NCI-H82 treated with DMSO at 0.1 percent for 48 hours (cell line): ENCODE data around the gene REX1BD.
"Not testable (repeated sequence)": the region's sequence is repeated elsewhere in the genome, so short reads cannot be mapped to it uniquely, and the experiment has no call there.

Source experiments
- DNase-seq: peaks from one replicate; lab custom pipeline; 2025; ENCODE audit not compliant: unreplicated experiment; lab: John Stamatoyannopoulos, UW

Gene REX1BD

GRCh38 chr19:18576383-18576782 is 12.2 kb upstream of the REX1BD start:
- no peak for DNase-seq

DNA sequence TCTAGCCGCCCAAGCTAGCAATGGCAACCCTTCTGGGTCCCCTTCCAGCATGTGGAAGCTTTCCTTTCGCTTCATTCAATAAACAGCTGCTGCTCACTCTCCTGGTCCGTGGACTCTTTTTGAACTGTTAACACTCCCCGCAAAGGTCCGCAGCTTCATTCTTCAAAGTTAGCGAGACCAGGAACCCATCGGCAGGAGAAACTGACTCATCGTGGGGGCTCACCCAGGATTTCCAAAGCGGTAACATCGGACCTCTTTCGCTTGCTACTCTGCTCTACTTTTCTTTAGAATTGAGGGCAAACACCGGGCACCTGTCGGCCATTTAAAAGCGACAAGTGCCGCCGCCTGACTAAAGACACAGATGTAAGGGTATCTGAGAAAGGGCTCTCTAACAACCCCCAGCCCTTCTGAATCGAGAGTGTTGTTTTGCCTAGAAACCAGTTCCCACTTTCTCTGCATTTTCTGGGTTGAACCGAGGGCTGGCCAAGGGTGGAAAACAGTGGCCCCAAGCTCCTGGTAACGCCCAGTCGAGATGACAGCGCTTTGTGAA is 11.2 kb upstream of the REX1BD start:
- no peak for DNase-seq

DNA sequence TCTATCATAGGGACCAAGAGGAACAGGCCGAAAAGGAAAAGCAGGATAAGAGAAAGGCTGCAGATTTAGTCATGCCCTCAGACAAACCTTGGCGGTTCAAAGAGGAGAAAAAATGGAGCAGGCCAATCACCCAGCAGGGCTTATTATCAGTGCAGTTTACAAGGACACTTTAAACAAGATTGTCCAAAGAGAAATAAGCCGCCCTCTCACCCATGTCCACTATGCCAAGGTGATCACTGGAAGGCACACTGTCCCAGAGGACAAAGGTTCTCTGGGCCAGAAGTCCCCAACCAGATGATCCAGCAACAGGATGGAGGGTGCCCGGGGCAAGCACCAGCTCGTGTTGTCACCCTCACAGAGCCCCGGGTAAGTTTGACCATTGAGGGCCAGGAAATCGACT is 8.3 kb upstream of the REX1BD start:
- no peak for DNase-seq

DNA sequence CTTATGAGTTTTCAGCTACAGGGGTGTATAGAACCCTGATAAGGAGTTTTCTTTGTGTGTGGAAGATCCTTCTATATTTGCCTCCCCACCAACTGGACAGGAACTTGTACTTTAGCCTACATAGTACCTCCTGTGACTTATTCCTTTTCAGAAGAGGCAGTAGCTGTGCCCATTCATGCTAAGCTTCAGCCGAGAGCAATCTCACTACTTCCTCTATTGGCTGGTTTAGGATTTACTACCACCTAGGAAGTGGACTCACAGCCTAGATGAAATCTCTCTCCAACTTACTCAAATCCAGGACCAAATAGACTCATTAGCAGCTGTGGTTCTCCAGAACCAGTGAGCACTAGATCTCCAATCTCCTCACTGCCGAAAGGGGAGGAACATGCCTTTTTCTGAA is 2.3 kb upstream of the REX1BD start:
- no peak for DNase-seq

GRCh38 chr19:18587561-18587960 is 1.0 kb upstream of the REX1BD start:
- no peak for DNase-seq

- DNase-seq = no peak
These were observed 512 bp upstream of the REX1BD start for GRCh38 chr19:18587962-18588610.

GRCh38 chr19:18589380-18590272 is 1.0 kb downstream of the REX1BD start:
- peak; percentile 95 for DNase-seq

GRCh38 chr19:18590273-18591272 is 2.0 kb downstream of the REX1BD start:
- peak; percentile 97 for DNase-seq

DNA sequence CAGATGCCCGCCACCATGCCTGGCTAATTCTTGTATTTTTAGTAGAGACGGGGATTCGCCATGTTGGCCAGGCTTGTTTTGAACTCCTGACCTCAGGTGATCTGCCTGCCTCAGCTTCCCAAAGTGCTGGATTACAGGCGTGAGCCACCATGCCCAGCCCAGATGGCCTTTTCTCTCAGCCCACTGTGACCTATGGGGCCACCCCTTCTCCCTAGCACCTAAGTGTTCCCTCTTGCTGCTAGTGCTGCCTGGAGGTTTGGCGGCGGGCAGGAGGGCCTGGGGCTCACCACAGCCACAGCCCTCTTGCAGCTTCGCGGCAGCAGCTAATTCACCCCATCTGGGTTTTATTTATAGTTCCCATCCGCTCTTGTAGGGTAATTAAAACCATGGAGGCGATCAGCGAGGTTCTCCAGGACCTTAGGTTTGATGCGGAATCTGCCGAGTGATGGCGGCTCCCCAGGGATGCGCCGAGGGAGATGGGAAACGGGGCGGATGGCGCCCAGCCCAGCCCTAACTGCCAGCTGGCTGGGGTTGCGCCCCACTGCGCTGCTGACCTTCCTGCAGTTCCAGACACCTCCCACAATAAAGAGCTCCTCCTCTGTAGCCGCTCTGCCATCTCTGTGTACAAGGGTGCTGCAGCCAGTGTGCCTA is 3.3 kb downstream of the REX1BD start:
- no peak for DNase-seq

DNA sequence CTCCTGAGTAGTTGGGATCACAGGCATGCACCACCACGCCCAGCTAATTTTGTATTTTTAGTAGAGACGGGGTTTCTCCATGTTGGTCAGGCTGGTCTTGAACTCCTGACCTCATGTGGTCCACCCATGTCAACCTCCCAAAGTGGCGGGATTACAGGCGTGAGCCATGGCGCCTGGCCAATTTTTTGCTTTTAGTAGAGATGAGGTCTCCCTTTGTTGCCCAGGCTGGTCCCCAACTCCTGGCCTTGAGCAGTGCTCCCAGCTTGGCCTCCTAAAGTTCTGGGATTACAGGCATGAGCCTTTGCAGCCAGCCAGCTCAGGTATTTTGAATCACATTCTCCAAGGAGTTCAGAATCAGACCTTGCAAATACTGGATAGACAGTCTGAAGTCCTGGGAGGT is 4.1 kb downstream of the REX1BD start:
- not testable (repeated sequence) for DNase-seq

- DNase-seq = no peak
These were observed 4.9 kb downstream of the REX1BD start for GRCh38 chr19:18593367-18594095.

GRCh38 chr19:18594096-18594823 is 5.7 kb downstream of the REX1BD start:
- peak; percentile 56 for DNase-seq

DNA sequence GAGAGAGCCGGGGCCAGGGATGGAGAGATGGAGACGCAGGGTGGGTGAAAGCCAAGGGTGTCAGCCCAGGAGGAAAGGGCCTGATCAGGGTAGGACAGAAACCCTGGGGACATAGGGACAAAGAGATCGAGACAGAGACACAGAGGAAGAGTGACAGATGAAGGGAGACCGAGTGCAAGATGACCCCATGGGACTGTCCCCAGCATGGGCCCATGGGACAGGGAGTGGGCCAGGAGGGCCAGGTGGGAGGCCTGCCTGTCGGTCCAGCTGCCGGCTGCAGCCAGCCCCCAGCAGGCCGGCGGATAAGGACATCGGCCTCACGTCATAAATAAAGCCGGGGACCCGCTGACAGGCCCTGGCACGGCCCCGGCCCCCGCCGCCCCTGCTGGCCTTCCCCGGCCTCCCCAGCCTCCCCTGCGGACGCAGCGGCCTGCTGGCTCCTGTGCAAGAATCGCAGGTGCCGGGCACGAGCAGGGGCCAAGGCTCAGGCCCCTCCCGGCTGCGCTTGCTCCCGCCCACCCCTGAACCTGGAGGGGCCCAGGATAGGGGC is 6.3 kb downstream of the REX1BD start:
- DNase-seq = peak; percentile 56

DNA sequence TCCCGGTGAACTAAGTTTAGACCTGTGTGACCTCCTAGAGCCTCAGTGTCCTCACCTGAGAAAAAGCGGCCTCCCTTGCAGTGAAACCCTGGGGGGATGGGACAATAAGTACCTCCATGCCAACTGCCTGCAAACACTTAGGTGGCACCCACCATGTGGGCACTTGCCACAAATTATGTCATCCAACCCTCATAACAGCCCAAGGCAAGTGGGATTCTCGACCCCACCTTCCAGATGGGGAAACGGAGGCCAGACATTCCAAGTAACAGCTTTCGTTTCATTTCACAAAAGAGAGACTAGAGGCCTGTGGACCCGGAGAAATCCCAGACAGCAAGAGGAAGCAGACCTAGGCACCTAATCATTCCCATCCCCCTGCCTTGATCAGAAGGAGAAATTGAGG is 6.9 kb downstream of the REX1BD start:
- DNase-seq = no peak

DNA sequence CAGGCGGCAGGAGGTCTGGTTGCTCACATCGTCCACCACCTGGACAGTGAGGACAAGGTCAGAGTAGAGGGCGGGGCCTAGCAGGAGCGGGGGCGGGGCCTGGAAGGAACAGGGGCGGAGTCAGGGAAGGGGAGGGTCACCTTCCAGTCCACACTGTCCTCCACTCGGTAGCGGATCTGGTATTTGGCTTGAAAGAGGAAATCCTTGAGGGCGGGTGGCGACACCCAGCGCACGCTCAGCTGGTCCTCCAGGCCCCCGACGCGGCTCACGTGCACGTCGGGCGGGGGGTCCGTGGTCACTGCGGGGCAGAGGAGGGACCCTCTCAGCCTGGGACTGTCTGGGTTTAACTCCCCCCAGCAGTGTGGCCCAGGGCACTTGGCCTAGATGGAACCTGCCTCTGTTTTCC is 8.2 kb downstream of the REX1BD start:
- DNase-seq = peak; percentile 84

GRCh38 chr19:18597809-18598660 is 9.4 kb downstream of the REX1BD start:
- peak; percentile 67 for DNase-seq

GRCh38 chr19:18599485-18599884 is 10.9 kb downstream of the REX1BD start:
- no peak for DNase-seq
